GM03348 (cell line): ENCODE measurements around the gene CYTH1.

Experiments used
- DNase-seq: peaks from one replicate; pipeline ENCODE4 v3.0.0; 2012; ENCODE audit warnings: low spot score

The CYTH1 gene

GRCh38 chr17:78669975-78670518 lies 112.0 kb downstream of the CYTH1 start:
- DNase-seq = no peak

- DNase-seq = no peak
Measured at GRCh38 chr17:78669256-78669974, 112.7 kb downstream of the CYTH1 start.

GRCh38 chr17:78668847-78669246 lies 113.2 kb downstream of the CYTH1 start:
- DNase-seq = no peak

- DNase-seq = no peak
Measured at GRCh38 chr17:78667741-78668640, 114.1 kb downstream of the CYTH1 start.

GRCh38 chr17:78667091-78667490 lies 115.0 kb downstream of the CYTH1 start:
- no peak for DNase-seq

- DNase-seq = peak; percentile 71
Measured at GRCh38 chr17:78665952-78666920, 115.8 kb downstream of the CYTH1 start.

- no peak for DNase-seq
Measured at GRCh38 chr17:78665387-78665951, 116.6 kb downstream of the CYTH1 start.

- no peak for DNase-seq
Measured at GRCh38 chr17:78664476-78665386, 117.3 kb downstream of the CYTH1 start.

GRCh38 chr17:78661093-78661770 lies 120.8 kb downstream of the CYTH1 start:
- no peak for DNase-seq

- DNase-seq = no peak
Measured at GRCh38 chr17:78659546-78659945, 122.5 kb downstream of the CYTH1 start.

GRCh38 chr17:78658281-78658785 lies 123.7 kb downstream of the CYTH1 start:
- DNase-seq = peak; percentile 44

- no peak for DNase-seq
Measured at GRCh38 chr17:78655251-78655940, 126.7 kb downstream of the CYTH1 start.

- no peak for DNase-seq
Measured at GRCh38 chr17:78654325-78654724, 127.7 kb downstream of the CYTH1 start.

- DNase-seq = peak; percentile 40
Measured at GRCh38 chr17:78653382-78653781, 128.7 kb downstream of the CYTH1 start.

- no peak for DNase-seq
Measured at GRCh38 chr17:78652913-78653312, 129.2 kb downstream of the CYTH1 start.

- DNase-seq = no peak
Measured at GRCh38 chr17:78652024-78652423, 130.0 kb downstream of the CYTH1 start.

GRCh38 chr17:78651554-78651953 lies 130.5 kb downstream of the CYTH1 start:
- peak; percentile 50 for DNase-seq

GRCh38 chr17:78650093-78650715 lies 131.9 kb downstream of the CYTH1 start:
- DNase-seq = no peak
